Measurements from ENCODE around the gene TMEM87A. TPM values are rescaled to one million over a fixed set of nuclear protein-coding genes. Genes with fewer than 3 reads are reported as not detected.

TMEM87A gene
- total RNA-seq, 1 donor, result 85.8 TPM

DNA sequence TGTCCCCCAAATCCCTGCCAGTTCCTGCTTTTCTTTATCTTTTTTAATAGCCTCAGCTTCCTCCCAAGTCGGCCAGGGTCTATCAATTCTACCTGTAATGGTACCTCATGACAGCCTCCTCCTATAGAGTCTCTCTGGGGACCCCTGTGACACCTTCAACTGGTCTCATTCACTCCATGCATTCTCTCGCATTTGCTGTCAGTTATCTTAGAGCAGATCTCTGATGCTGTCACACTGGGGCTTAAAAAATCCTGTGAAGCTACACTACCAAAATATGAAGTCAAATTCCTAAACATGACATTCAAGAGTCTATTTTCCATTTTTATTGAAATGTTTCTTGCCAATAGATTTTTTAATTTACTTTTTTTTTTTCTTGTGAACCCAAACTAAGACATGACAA is 70.6 kb downstream of the TMEM87A start:
- DNase-seq (ENCODE audit: insufficient read length, low spot score, missing footprints), result no peak
- Histone ChIP-seq H3K36me3 (ENCODE audit: insufficient read depth, low read length) (peaks cover 13% of the 10 kb centered on the region), H4K20me1 (ENCODE audit: insufficient read depth, low read length) (peaks cover 18% of the 10 kb centered on the region), H3K4me1 (ENCODE audit: insufficient read depth, low read length) (peaks cover 7% of the 10 kb centered on the region), H2AFZ (ENCODE audit: low read length) (no peak overlapping the region), H3K79me2 (ENCODE audit: insufficient read depth, low read length) (peaks cover 69% of the 10 kb centered on the region), H3K4me3 (ENCODE audit: insufficient read depth, low read length) (no peak overlapping the region), H3K9me3 (ENCODE audit: low read depth, low read length) (no peaks in the 10 kb centered on the region), H3K4me2 (ENCODE audit: insufficient read depth, low read length) (no peak overlapping the region), H3K27me3 (ENCODE audit: insufficient read depth, low read length) (no peaks in the 10 kb centered on the region), H3K27ac (ENCODE audit: low read depth, low read length) (no peak overlapping the region)
- TF ChIP-seq, protein P1, sequence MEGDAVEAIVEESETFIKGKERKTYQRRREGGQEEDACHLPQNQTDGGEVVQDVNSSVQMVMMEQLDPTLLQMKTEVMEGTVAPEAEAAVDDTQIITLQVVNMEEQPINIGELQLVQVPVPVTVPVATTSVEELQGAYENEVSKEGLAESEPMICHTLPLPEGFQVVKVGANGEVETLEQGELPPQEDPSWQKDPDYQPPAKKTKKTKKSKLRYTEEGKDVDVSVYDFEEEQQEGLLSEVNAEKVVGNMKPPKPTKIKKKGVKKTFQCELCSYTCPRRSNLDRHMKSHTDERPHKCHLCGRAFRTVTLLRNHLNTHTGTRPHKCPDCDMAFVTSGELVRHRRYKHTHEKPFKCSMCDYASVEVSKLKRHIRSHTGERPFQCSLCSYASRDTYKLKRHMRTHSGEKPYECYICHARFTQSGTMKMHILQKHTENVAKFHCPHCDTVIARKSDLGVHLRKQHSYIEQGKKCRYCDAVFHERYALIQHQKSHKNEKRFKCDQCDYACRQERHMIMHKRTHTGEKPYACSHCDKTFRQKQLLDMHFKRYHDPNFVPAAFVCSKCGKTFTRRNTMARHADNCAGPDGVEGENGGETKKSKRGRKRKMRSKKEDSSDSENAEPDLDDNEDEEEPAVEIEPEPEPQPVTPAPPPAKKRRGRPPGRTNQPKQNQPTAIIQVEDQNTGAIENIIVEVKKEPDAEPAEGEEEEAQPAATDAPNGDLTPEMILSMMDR (IDR thresholded peaks at IDR 0.05; ENCODE audit: extremely low read depth, low read depth, low read length), result no peak

DNA sequence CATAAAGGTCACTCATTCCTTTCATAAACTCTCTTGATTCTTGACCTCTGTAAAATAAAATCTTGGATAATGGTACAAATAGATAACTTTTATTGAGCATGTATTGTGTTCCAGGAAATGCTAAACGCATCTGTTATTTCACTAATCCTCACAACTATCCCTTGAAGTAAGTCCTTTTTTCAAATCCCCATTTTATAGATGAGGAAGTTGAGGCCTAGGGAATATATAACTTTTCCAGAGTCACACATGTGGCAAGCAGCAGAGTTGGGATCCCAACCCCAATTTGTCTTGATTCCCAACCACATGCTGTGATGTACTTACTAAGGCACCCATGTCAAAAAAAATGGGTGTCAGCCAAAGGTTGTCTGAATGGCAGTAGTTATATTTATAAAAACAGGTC is 71.4 kb downstream of the TMEM87A start:
- Histone ChIP-seq H3K4me2 (ENCODE audit: insufficient read depth, low read length) (no peak overlapping the region), H3K27me3 (ENCODE audit: insufficient read depth, low read length) (no peaks in the 10 kb centered on the region), H3K36me3 (ENCODE audit: insufficient read depth, low read length) (peaks cover 17% of the 10 kb centered on the region), H3K79me2 (ENCODE audit: insufficient read depth, low read length) (peaks cover 62% of the 10 kb centered on the region), H3K4me3 (ENCODE audit: insufficient read depth, low read length) (no peak overlapping the region), H3K27ac (ENCODE audit: low read depth, low read length) (no peak overlapping the region), H4K20me1 (ENCODE audit: insufficient read depth, low read length) (peaks cover 18% of the 10 kb centered on the region), H3K4me1 (ENCODE audit: insufficient read depth, low read length) (peaks cover 4% of the 10 kb centered on the region), H2AFZ (ENCODE audit: low read length) (no peak overlapping the region), H3K9me3 (ENCODE audit: low read depth, low read length) (no peaks in the 10 kb centered on the region)
- no peak for DNase-seq (ENCODE audit: insufficient read length, low spot score, missing footprints)
- TF ChIP-seq, protein P1 (IDR thresholded peaks at IDR 0.05; ENCODE audit: extremely low read depth, low read depth, low read length), result no peak

DNA sequence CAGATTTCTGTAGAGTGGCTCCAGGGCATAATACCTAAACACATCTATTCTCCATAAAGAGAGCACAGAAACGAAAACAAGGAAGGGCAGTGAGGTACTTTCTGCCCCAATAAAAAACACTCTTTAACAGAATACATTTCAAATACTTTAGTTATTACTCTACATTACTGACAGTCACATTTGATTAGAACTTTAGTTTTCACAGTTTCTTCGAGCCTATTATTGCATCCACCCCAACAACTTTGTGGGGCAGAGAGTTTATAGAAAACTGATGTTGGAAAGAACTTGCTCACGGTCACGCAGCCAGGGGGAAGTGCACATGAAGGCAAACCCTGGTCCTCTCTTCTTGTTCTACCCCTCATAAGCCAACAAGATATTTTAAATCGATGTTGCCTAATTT is 74.1 kb downstream of the TMEM87A start:
- no peaks in the 10 kb centered on the region for H3K9me3 ChIP-seq (ENCODE audit: low read depth, low read length)
- no peak overlapping the region for H3K27ac ChIP-seq (ENCODE audit: low read depth, low read length)
- H3K27me3 ChIP-seq (ENCODE audit: insufficient read depth, low read length), result no peaks in the 10 kb centered on the region
- H3K36me3 ChIP-seq (ENCODE audit: insufficient read depth, low read length), result peaks cover 17% of the 10 kb centered on the region
- H4K20me1 ChIP-seq (ENCODE audit: insufficient read depth, low read length), result peaks cover 10% of the 10 kb centered on the region
- peaks cover 2% of the 10 kb centered on the region for H3K4me1 ChIP-seq (ENCODE audit: insufficient read depth, low read length)
- no peak overlapping the region for H2AFZ ChIP-seq (ENCODE audit: low read length)
- TF ChIP-seq, protein P1 (IDR thresholded peaks at IDR 0.05; ENCODE audit: extremely low read depth, low read depth, low read length), result no peak
- peaks cover 49% of the 10 kb centered on the region for H3K79me2 ChIP-seq (ENCODE audit: insufficient read depth, low read length)
- H3K4me3 ChIP-seq (ENCODE audit: insufficient read depth, low read length), result no peak overlapping the region
- no peak for DNase-seq (ENCODE audit: insufficient read length, low spot score, missing footprints)
- no peak overlapping the region for H3K4me2 ChIP-seq (ENCODE audit: insufficient read depth, low read length)

DNA sequence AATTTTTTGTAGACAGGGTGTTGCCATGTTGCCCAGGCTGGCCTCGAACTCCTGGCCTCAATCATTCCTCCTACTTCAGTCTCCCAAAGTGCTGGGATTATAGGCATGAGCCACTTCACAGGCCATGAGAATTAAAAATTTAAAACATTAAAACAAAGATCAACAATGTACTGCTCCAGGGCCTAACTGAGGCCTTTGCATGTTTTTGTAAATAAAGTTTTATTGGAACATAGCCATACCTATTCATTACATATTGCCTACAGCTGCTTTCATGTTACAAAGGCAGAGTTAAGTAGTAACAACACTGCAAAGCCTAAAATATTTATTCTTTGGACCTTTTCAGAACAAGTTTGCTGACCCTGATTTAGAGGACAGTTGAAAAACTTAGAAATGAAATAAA is 74.7 kb downstream of the TMEM87A start:
- peaks cover 17% of the 10 kb centered on the region for H3K36me3 ChIP-seq (ENCODE audit: insufficient read depth, low read length)
- no peak overlapping the region for H3K4me3 ChIP-seq (ENCODE audit: insufficient read depth, low read length)
- no peaks in the 10 kb centered on the region for H3K27me3 ChIP-seq (ENCODE audit: insufficient read depth, low read length)
- H2AFZ ChIP-seq (ENCODE audit: low read length), result no peak overlapping the region
- peaks cover 5% of the 10 kb centered on the region for H3K4me1 ChIP-seq (ENCODE audit: insufficient read depth, low read length)
- H4K20me1 ChIP-seq (ENCODE audit: insufficient read depth, low read length), result peaks cover 11% of the 10 kb centered on the region
- H3K4me2 ChIP-seq (ENCODE audit: insufficient read depth, low read length), result no peak overlapping the region
- DNase-seq (ENCODE audit: insufficient read length, low spot score, missing footprints), result no peak
- no peak overlapping the region for H3K27ac ChIP-seq (ENCODE audit: low read depth, low read length)
- H3K9me3 ChIP-seq (ENCODE audit: low read depth, low read length), result no peaks in the 10 kb centered on the region
- peaks cover 48% of the 10 kb centered on the region for H3K79me2 ChIP-seq (ENCODE audit: insufficient read depth, low read length)
- TF ChIP-seq, protein P1 (IDR thresholded peaks at IDR 0.05; ENCODE audit: extremely low read depth, low read depth, low read length), result no peak
